T-helper 2 cell treated with Interferon-gamma antibody and Interleukin-4, amounts not matched to agents 100 ng/mL and 5 ng/mL, for 36 hours (primary cell): ENCODE data around the gene NEK4. TPM values are rescaled to one million over a fixed set of nuclear protein-coding genes. Genes with fewer than 3 reads are reported as not detected.

ENCODE experiments used
- intact Hi-C: fragments of 100-400 bp; cut with micrococcal nuclease; formaldehyde crosslinking; loops from one replicate; pipeline ENCODE4 v1.15.1; 2023
- total RNA-seq: library from RNA; stranded (reverse); gene quantifications from 2 replicates; pipeline ENCODE4 v1.2.3, GENCODE V29; 2022

Gene NEK4
- total RNA-seq, 1 donor from 2014 or later = 29.9 TPM

DNA sequence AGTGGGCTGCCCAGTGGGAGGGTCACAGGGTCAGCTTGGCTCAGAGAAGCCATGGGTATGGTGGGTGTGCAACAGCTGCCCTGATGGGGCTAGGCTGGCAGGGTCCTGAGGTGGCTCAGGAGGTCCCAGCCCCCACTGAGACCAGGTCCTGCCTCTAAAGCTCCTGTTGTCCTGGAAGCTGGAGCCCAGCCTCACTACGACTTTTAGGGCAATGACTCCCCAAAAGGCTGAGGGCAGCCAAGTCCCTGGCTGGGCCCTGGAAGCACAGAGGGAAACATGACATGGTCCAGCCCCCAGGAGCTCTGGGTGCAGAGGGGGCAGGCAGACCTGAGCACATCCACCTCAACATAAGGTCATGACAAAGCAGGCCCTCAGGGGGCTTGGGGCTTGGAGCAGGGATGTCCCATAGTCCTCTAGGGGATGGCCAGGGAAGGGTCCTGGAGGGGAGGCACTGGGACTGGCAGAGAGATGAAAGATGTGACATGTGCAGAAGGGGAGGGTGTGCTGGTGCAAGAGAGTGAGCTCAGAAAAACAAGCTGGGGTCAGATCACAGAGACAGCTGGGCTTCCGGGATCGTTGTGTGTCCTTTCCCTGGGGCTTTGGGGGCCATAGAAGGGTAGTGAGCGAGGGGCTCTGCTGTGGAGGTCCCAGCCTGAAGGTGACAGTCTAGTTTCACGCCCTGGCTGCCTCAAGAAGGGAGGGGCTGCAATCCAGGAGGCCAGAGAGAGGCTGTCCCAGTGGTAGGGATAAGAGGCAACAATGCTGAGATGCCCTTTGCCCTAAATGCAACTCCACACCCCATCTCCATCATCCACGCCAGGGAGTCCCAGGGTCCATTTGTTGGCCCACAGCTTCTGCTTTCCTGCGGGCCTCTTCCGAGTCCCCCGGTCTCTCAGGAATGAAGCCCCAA is 23.2 kb upstream of the NEK4 start:
- intact Hi-C loops = no loop called here

DNA sequence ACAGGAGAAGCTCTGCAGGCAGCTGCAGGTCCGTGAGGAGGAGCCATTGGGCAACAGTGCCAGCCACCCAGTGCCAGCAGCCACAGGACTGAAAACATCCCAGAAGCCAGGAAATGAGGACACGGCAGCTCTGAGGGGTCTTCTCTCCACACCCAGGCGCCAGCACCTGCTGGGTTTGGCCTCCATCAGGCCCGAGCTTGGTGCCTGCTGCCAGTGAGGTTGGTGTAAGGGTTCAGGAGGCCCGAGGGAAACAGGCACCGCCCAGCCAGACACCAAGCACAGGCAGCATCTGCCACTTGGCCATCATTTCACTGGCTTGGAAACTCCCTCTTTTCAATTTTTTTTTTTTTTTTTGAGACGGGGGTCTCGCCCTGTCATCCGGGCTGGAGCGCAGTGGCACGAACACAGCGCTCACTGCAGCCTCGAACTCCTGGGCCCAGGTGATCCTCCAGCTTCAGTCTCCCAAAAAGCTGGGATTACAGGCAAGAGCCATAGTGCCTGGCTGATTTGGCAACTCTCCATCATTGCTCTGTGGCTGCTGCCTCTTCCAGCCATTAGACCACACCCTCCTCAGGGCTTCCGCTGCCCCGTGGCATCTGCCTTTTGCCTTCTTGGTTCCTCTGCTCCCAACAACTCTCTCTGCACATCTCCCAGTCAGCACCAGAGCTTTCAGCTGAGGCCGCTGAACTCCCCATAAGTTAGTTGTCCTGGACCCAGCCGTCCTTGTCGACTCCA is 22.4 kb upstream of the NEK4 start:
- intact Hi-C loops = no loop called here

DNA sequence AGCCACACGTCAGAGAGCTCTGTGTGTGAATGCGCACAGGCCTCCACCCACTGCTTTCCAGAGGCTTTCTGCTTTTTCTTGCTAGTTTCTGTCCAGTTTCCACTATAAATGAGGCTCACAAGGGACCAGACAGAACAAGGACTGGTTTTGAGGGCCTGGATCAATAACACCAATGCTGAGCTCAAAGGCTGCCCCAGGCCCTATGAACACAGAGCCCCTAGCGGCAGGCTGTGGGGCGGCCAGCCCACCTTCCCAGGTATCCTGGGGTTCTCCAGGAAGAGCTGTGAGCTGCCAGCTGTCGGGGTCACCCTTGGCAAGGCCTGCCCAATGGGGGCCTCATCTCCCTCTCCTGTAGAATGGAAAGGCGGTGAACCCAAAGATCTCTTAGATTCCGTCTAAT is 21.7 kb upstream of the NEK4 start:
- intact Hi-C loops = no loop called here

DNA sequence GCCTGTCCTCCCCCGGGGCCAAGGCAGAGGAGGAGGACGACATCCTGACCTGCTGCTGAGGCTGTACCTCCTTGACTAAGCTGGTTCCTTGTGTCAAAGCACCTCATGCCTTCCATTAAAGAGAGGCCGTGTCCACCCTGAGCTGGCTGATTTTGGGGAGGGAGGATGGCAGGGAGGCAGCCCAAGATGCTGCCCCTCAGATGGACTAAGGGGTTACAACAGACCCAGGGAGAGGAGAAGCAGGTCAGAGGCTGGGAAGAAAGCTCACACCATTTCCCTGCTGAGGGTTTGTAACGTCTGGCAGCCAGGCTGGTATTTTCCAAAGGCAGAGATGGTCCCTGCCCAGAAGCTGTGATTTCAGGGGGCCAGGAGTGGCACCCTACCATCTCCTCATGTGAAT is 21.2 kb upstream of the NEK4 start:
- intact Hi-C loops = no loop called here

DNA sequence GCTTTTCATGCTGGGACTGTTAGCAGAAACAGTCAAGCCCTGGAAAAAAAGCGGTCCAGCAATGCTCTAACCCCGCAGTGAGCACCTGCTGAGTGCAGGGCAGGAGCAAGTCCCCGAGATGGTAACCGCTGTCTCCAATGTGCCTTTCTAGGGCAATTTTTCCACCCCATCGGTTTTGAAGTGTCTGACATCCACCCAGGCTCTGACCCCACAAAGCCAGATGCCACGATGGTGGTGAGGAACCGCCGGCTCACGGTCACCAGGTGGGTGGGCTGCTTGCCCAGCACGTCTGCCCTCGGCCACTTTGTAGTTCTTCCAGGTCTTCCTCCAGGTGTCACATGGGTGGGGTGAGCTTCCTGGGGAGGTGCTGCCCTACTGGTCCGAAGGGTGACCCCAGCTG is 20.6 kb upstream of the NEK4 start:
- intact Hi-C loops = no loop called here

DNA sequence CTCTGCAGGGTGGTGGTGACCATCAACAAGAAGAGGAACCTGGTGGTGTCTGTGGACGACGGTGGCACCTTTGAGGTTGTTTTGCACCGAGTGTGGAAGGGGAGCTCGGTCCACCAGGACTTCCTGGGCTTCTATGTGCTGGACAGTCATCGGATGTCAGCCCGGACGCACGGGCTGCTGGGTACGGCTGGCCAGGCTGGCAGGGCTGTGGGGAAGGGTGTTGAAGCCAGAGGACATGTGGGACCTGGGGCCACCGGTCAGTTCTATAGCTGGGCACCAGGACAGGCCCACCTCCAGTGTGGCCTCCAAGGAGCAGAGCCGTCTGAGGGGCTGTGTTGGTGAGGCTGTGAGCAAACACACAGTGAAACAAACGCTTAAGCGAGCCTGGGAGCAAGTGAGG is 20.0 kb upstream of the NEK4 start:
- intact Hi-C loops = no loop called here

DNA sequence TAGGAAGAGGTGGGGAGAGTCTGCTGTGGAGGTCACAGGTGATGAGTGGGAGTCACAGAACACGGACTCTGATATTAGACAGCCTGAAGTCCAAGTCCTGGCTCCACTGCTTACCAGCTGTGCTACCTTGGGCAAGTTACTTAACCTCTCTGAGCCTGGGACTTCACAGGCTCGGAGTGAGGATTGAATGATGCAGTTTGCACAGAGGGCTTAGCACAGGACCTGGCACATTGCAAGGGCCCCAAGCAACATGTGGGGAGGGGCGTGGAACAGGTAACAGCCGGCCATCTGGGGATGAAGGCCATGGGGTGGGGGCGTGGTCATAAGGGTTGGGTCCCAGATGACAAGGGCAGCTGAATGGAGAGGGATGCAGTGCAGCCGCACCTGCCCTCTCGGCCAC is 19.6 kb upstream of the NEK4 start:
- intact Hi-C loops = no loop called here

DNA sequence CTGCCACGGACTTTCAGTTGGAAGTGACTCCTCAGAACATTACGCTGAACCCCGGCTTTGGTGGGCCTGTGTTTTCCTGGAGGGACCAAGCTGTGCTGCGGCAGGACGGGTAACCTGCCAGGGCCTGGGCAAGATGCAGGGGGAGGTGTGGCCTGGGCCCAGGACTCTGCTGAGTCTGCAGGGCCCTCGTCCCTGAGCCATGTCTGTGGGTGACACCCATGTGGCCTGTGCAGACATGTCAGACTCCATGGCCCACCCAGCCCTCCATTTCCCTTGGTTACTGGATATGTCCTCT is 19.0 kb upstream of the NEK4 start:
- intact Hi-C loops = no loop called here

DNA sequence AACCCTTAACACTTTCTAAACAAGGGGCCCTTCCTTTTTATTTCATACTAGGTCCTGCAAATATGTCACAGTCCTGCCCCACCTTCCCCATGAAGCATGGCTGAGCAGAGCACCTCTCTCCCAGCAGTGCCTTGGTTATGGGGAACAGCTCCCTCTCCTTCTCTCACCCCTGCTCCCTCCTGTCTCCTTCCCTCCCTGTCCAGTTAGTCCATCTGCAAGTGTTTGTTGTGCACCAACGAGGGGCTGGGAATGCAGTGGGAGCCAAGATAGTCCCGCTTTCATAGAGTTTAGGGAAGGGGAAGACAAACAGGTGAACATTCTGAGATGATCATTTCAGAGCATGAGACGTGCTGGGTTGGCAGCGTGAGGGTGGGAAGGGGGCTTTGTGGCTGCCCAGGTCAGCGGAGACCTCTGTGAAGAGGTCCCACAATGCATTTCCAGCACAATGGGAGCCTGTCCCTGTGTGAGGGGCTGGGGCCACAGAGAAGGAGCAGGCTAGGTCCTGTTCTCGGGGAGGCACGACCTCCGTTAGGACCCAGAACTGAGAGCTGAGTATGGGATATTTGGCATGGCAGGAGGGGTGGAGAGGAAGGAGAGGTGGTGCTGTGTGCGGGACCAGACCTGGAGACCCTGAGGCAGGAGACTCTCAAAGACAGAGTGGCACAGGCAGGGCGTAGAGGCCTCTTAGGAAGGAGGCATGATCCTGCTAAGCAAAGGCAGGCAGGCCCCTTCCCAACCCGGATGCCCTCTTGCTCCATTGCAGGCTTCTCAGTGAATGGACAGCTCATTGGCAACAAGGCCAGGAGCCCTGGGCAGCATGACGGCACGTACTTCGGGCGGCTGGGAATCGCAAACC is 18.4 kb upstream of the NEK4 start:
- intact Hi-C loops = no loop called here

DNA sequence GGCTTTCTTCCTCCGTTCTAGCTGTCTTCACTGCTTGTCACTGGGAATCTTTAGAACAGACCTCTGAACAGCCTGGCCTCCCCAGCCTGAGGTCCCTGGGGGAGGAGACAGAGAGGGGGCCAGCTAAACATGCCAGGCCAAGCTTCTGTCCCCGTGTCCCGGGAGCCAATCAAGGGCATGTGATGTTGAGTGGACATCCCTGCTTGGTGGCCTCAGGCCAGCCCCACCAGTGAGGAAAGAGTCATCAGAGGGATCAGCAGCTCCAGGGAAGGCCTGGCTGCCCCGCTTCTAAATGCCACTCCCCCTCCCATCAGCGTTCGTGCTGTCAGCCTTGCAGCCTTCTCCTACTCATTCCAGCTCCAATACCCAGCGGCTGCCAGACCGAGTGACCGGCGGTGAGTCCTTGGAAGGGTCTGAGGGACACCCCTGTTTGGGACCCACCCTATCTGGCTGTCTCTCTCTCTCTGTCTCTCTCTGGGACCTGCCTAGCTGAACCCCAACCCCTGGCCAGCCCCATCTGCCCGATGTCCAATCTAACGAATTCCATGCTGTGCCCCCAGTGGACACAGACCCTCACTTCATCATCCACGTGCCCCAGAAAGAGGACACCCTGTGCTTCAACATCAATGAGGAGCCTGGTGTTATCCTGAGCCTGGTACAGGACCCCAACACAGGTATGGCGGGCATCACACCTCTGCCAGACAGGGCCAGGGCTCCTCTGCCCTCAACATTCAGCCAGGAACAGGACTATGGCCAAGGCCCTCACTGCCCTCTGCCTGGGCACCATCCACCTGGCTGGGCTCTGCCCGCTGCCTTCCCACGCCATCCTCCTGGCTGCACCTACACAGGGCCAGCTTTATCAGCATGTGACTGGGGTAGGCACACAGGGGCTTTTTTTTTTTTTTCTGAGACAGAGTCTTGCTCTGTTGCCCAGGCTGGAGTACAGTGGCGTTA is 17.2 kb upstream of the NEK4 start:
- intact Hi-C loops = no loop called here

DNA sequence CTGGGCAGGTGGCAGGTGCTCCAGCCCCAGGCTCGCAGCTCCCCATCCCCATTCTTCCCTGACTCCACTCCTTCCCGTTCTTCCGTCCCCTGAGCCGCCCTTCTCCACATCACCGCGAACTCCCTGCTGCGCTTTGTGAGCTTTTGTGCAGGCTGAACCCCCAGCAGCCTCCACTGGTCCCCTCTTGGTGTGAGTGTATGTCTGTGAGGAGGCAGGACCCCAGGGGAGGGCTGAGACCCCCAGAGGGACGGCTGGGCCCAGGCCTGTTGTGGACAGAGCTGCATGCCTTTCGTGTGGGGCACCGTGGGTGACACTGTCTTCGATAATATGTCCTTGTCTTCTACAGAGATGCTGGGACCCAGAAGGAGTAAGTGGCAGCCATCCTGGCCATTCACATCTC is 16.5 kb upstream of the NEK4 start:
- intact Hi-C loops = no loop called here

DNA sequence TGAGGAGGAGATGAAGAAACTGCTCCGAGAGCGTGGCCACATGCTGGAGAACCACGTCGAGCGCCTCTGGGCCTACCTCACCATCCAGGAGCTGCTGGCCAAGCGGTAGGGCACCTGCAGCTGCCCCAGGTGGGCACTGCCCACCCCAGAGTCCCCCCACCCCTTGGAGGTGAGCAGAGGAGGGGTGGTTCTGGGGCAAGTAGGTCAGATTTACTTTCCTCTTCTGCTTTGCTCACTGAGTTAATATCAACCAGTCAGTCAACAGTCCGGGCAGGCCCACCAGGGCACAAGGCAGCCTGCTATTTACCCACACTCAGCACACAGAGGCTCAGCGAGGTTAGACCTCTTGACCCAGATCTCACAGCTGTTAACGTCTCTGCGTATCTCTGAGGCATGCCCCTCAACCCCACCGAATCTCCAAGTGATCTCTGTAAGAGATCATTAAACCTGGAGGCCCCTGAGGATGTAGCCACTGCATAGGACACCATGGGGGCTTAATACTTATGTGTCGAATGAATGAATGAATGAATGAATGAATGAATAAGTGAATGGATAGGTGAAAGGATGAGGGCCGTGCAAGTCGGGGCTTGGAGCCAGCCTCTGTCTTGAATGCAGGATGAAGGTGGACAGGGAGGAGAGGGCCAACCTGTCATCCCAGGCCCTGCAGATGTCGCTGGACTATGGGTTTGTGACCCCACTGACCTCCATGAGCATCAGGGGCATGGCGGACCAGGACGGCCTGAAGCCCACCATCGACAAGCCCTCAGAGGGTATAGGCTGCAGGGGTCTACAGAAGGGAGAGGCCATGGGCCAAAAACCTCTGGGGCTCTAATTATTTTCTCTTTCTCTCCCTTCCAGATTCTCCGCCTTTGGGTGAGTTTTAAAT is 15.8 kb upstream of the NEK4 start:
- intact Hi-C loops = no loop called here

DNA sequence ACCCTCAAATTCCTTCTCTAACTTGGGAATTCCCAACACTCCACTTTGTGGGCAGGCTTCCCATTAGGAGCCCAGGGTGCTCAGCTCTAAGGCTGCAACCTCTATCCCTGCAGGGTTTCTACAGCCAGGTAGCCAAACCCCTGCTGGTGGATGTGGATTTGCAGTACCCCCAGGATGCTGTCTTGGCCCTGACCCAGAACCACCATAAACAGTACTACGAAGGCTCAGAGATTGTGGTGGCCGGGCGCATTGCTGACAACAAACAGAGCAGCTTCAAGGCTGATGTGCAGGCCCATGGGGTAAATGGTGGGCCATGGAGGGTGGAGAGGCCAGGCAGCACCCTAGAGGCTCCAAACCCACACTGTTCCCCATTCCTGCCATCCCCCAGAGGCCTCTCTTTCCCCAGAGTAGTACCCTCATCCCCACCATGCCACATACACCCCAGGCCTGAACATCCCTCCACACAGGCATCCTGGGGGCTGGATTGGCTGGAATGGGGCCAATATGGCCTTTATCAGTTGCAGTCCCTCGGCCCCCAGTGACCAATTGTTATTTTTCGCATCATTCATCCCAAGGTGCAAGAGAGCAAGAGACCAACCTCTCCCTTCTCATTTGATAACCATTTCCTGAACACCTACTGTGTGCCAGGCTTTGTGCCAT is 14.3 kb upstream of the NEK4 start:
- intact Hi-C loops = no loop called here

DNA sequence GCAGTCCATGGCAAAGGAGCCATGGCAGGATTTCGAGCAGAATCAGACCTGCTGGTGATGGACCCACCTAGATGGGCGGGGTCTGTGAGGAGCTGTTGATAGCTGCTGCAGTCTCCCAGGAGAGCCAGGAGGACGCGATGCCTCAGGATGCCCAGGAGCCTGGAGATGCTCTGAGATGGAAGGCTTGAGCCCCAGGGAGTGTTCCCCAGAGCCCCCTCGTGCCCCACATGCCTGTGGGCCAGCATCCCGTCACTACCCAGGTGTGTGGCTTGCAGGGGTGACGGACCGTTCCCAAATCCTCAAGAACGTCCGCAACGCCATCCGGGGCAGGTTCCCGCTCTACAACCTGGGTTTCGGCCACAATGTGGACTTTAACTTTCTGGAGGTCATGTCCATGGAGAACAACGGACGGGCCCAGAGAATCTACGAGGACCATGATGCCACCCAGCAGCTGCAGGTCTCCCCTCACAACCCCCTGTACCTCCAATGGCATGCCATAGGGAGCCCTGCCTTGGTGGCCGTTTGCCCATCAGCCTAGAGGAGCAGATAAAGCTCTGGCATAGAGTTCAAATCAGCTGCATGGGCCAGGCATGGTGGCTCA is 13.4 kb upstream of the NEK4 start:
- intact Hi-C loops = no loop called here

DNA sequence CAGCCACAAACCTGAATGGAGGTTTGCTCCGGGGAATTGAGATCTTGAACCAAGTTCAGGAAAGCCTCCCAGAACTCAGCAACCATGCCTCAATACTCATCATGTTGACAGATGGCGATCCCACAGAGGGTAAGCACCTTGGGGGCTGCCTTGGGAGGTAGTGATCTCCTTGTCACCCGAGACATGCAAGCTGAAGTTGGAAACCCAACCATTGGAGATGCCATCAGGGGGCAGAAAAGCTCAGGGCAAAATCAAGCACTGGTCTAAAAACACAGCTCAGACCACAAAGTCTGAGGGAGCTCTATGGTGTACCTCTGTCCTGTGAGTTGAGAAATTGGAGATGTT is 12.4 kb upstream of the NEK4 start:
- intact Hi-C loops = no loop called here

DNA sequence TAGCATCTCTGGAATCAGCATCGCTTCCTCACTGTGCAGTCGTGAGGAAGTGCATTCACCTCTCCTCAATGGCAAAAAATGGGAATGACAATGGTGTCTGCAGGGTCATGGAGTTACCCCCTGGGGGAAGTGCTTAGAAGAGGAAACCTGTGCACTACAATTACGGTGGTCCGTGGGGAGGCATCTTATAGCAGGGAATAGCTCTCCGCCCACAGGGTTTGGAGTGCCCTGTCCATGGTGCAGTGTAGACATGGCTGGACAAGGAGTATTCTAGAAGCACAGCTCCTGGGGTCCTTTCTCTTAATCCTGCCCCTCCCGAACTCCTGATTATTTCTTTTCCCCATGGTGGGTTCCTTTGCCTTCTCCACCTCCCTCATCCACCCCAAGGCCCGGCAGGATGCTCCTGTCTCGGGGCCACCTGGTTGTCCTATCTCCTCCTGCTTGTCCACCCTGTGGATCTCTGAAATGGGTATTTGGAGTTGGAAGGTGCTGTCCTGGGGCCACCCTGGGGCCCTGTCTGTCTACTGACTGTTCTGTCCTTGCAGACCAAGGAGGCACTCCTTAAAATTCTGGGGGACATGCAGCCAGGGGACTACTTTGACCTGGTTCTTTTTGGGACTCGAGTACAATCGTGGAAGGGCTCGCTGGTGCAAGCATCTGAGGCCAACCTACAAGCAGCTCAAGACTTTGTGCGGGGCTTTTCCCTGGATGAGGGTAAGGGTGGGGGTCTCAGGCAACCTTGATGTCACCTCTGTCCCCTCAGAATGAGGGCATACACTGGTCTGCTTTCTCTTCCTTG is 11.9 kb upstream of the NEK4 start:
- intact Hi-C loops = no loop called here

DNA sequence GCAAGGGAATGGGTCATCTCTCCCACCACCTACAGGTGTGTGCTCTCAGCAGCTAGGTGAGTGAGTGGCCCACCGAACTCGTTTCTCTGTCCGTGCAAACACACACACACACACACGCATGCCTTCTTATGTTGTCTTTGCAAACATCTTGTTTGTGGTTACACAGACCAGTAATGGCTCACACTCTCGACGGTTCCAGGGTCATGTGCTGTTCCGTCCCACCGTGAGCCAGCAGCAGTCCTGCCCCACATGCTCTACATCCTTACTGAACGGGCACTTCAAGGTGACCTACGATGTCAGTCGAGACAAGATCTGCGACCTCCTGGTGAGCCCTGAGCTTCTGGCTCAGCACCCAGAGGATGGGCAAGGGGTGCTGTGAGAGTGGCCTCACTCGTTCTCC is 11.0 kb upstream of the NEK4 start:
- intact Hi-C loops = no loop called here
